ENCODE measurements around the gene PRR11.
"Not testable (repeated sequence)": the region's sequence is repeated elsewhere in the genome, so short reads cannot be mapped to it uniquely, and the experiment has no call there.

Gene PRR11

GRCh38 chr17:59219992-59220327 is 64.4 kb downstream of the PRR11 start:
- no peak for DNase-seq (ENCODE audit: low read depth)

- peak; percentile 89 for DNase-seq (ENCODE audit: low read depth)
Measured at GRCh38 chr17:59220328-59221158, 65.0 kb downstream of the PRR11 start, which contains the start of gene GDPD1. TSS of gene GDPD1 (plus strand) at chr17:59220511. CDS start at chr17:59220610, 99 bp downstream.

- no peak for DNase-seq (ENCODE audit: low read depth)
Measured at GRCh38 chr17:59221159-59221847, 65.8 kb downstream of the PRR11 start.

GRCh38 chr17:59223813-59224212 is 68.3 kb downstream of the PRR11 start:
- no peak for DNase-seq (ENCODE audit: low read depth)

GRCh38 chr17:59228588-59228987 is 73.0 kb downstream of the PRR11 start:
- not testable (repeated sequence) for DNase-seq (ENCODE audit: low read depth)

GRCh38 chr17:59230764-59231163 is 75.2 kb downstream of the PRR11 start:
- DNase-seq (ENCODE audit: low read depth): no peak

- DNase-seq (ENCODE audit: low read depth): no peak
Measured at GRCh38 chr17:59234631-59235030, 79.1 kb downstream of the PRR11 start.

GRCh38 chr17:59238906-59239305 is 83.4 kb downstream of the PRR11 start:
- no peak for DNase-seq (ENCODE audit: low read depth)

- no peak for DNase-seq (ENCODE audit: low read depth)
Measured at GRCh38 chr17:59244081-59244480, 88.5 kb downstream of the PRR11 start.

All from fibroblast of the conjunctiva (primary cell).